Measurements from ENCODE around the gene RXFP3.

DNA sequence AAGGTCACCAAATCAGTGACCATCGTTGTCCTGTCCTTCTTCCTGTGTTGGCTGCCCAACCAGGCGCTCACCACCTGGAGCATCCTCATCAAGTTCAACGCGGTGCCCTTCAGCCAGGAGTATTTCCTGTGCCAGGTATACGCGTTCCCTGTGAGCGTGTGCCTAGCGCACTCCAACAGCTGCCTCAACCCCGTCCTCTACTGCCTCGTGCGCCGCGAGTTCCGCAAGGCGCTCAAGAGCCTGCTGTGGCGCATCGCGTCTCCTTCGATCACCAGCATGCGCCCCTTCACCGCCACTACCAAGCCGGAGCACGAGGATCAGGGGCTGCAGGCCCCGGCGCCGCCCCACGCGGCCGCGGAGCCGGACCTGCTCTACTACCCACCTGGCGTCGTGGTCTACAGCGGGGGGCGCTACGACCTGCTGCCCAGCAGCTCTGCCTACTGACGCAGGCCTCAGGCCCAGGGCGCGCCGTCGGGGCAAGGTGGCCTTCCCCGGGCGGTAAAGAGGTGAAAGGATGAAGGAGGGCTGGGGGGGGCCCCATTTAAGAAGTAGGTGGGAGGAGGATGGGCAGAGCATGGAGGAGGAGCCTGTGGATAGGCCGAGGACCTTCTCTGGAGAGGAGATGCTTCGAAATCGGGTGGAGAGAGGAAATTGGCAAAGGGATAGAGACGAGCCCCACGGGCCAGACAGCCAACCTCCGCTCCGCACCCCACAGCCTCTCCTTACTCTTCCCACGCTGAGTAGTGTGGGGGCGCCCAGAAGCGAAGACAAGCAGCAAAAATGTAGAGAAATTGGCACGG, 1.7 kb downstream of the RXFP3 start:
- TF ChIP-seq, protein P1, sequence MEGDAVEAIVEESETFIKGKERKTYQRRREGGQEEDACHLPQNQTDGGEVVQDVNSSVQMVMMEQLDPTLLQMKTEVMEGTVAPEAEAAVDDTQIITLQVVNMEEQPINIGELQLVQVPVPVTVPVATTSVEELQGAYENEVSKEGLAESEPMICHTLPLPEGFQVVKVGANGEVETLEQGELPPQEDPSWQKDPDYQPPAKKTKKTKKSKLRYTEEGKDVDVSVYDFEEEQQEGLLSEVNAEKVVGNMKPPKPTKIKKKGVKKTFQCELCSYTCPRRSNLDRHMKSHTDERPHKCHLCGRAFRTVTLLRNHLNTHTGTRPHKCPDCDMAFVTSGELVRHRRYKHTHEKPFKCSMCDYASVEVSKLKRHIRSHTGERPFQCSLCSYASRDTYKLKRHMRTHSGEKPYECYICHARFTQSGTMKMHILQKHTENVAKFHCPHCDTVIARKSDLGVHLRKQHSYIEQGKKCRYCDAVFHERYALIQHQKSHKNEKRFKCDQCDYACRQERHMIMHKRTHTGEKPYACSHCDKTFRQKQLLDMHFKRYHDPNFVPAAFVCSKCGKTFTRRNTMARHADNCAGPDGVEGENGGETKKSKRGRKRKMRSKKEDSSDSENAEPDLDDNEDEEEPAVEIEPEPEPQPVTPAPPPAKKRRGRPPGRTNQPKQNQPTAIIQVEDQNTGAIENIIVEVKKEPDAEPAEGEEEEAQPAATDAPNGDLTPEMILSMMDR (IDR thresholded peaks at IDR 0.05; ENCODE audit: control extremely low read depth in 1 of 3, insufficient read depth in 1 of 3, low read depth in 1 of 3, low read length in 3 of 3) = peak; percentile 10 to 14 (median 12); a peak in 3 of 4 replicates
- TF ChIP-seq JUN (IDR thresholded peaks at IDR 0.05; ENCODE audit: low read depth, low read length) = no peak
- TF ChIP-seq SIN3A (conservative IDR thresholded peaks at IDR 0.05 in 1 of 2, IDR thresholded peaks at IDR 0.05 in 1 of 2; ENCODE audit: low read depth in 1 of 2, low read length in 2 of 2) = no peak
- TF ChIP-seq TCF12 (IDR thresholded peaks at IDR 0.05; ENCODE audit: low read depth, low read length) = no peak
- TF ChIP-seq EP300 (IDR thresholded peaks at IDR 0.05; ENCODE audit: borderline replicate concordance in 1 of 2, low read depth in 2 of 2, low read length in 2 of 2) = no peak
- no peak for TF ChIP-seq POLR2A (IDR thresholded peaks at IDR 0.05; ENCODE audit: control extremely low read depth in 1 of 2, low read depth in 2 of 2, low read length in 2 of 2)
